SK-N-MC (cell line): ENCODE data around the gene EBPL.

Source experiments
- EZH2 ChIP-seq: fragments of 200-600 bp; sonication (generic); IDR thresholded peaks from one replicate; pipeline ENCODE4 v1.6.1; 2017; ENCODE audit warnings: antibody characterized with exemption
- FOXP2 ChIP-seq: optimal IDR thresholded peaks from 2 replicates; pipeline ENCODE3; 2011; ENCODE audit warnings: mild to moderate bottlenecking, moderate library complexity; ENCODE audit not compliant: insufficient read depth; ENCODE audit errors: extremely low read length, control extremely low read depth
- POLR2AphosphoS5 ChIP-seq: IDR thresholded peaks from 2 replicates; pipeline ENCODE4 v1.6.1; 2012; ENCODE audit warnings: mild to moderate bottlenecking, low read depth, low read length, borderline replicate concordance

DNA sequence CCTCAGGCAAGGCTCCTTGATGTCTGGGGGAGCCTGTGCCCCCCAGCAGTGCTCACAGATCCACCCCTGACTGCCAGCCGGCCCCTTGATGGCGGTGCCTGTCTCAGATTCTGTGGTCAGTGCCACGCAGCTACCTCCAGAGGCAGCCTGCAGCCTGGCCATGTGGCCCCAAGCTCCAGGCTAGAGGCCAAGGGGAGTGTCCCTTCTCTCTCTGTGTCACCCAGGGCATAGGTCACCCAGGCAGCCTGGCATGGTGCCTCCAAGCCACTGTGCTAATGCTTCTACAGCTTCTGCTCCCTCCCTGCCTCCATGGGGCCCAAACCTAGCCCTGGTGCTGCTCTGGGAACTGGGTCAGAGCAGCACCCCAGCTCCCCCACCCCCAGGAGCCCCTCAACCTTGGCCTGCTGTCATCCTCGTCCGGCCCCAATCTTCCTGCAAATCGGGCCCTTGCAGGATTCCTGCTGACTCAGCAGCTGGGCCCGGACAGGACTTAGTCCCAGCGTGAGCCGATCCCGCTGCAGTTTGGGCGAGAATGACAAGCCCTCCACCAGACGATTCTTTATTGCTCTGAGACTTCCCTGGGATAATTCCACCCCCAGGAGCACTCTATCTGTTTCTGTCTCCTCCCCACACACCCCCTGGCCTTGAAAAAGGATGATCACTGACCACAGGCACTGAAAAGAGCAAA lies 65.8 kb downstream of the EBPL start:
- TF ChIP-seq EZH2 (no peak), FOXP2 (no peak), POLR2AphosphoS5 (no peak)
